Epithelial cell of proximal tubule (primary cell): ENCODE data around the gene CALCOCO2. TPM values are rescaled to one million over a fixed set of nuclear protein-coding genes. Genes with fewer than 3 reads are reported as not detected.
"Not testable (repeated sequence)": the region's sequence is repeated elsewhere in the genome, so short reads cannot be mapped to it uniquely, and the experiment has no call there.

Source experiments
- DNase-seq: peaks from one replicate; pipeline ENCODE4 v3.0.0-alpha.2; 2011; ENCODE audit warnings: low read depth
- H3K4me3 ChIP-seq: 2 replicates; pipeline ENCODE4 v1.5.1; 2011; ENCODE audit warnings: low read depth, mild to moderate bottlenecking, low read length
- CTCF ChIP-seq: conservative IDR thresholded peaks from 2 replicates; pipeline ENCODE4 v1.5.1; 2012; ENCODE audit warnings: low read depth, mild to moderate bottlenecking, low read length
- total RNA-seq: library from RNA; depleted of rRNA; stranded (reverse); fragments of >200 nt; gene quantifications from 2 replicates; pipeline ENCODE4 v1.2.3, GENCODE V29; 2015

Gene CALCOCO2
- total RNA-seq, 1 donor from 2014 or later: 24.8 TPM

- H3K4me3 ChIP-seq: peak overlapping the region; percentile 53
- TF ChIP-seq CTCF: no peak
- no peak for DNase-seq
These were observed 14.4 kb upstream of the CALCOCO2 start for GRCh38 chr17:48816438-48816773.

DNA sequence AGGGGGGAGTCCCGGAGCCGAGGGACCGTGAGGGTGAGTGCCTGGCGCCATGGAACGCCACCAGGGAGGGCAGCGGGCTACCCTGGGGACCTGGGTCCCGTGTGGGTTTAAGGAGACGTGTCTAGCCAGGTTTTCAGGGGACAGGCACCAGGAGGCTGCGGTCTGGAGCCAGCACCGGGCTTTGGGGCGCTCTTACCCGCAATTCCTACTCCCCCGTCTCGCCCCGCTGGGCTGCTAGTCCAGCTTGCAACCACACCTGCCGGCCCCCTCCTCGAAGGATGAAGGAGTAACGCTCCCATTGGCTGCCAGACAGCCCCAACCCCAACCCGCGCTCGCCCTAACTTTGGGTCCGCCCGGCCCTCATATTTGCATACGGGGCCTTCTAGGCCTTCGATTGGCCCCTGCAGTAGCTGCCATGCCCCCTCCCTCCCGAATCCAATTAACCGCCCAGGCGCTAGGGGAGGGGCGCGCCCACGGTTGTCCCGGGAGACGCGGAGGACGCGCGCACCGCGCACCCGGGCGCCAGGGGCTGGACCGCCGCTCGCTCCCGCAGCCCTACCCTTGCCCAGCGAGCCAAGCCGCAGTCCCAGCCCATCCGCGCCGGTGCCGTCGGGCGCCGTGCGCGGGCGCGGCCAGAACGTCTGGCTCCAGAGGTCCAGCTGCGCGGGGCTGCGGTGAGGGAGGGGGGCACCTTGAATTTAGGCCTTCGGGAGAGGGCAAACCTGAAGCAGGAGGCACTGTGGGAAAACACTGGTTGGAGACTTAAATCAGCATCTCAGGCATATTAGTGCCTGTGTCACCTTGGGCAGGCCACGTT is 13.9 kb upstream of the CALCOCO2 start, which contains the start of gene TTLL6:
TSS of gene TTLL6 (minus strand) at position 456 of the 817 bp plus-strand sequence. CDS start at position 299, 157 bp downstream.
- H3K4me3 ChIP-seq: peak within 1 kb of the TSS; percentile 53
- no peak for TF ChIP-seq CTCF
- no peak for DNase-seq

DNA sequence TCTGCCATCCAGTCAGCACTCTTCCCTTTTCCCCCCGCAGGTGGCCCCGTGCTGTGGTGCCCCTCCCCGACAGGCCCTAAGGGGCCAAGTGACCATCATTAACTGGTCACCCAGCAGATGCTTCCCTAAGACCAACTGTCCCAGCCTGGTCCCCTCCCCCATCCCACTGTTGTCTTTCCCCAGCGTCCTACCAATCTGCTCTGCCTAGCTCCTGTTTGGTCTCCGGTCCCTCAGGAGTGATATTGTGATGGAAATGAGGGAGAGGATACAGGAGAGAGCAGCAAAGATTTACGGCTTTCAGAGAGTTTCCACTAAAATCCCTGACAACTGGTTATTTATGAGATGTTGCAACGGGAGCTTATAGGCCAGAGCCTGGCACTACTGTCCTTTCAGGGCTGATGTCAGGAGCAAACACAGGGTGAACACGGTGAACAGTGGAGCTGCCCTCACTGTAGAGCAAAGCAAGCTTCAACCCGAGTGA is 12.4 kb upstream of the CALCOCO2 start:
- no peak for TF ChIP-seq CTCF

DNA sequence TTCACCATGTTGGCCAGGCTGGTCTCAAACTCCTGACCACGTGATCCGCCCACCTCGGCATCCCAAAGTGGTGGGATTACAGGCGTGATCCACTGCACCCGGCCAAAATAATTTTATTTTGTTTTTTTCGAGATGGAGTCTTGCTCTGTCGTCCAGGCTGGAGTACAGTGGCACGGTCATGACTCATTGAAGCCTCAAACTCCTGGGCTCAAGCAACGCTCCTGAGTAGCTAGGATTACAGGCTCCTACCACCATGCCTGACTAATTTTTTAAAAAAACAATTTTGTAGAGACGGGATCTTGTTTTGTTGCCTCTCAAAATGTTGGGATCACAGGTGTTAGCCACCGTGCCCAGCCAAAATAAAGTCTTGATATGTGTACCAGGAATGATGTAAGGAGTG is 11.4 kb upstream of the CALCOCO2 start:
- TF ChIP-seq CTCF: no peak
- no peak for DNase-seq
- H3K4me3 ChIP-seq: no peak overlapping the region

More for the DNA sequence above, 12.4 kb upstream of the CALCOCO2 start:
- no peak for DNase-seq
- H3K4me3 ChIP-seq: no peak overlapping the region

DNA sequence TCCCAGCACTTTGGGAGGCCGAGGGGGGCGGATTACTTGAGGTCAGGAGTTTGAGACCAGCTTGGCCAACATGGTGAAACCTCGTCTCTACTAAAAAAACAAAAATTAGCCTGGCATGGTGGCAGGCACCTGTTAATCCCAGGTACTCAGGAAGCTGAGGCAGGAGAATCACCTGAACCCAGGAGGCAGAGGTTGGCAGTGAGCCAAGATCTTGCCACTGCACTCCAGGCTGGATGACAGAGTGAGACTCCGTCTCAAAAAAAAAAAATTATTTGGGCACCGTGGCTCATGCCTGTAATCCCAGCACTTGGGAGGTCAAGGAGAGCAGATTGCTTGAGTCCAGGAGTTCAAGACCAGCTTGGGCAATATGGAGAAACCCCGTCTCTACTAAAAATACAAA is 9.9 kb upstream of the CALCOCO2 start:
- not testable (repeated sequence) for DNase-seq, H3K4me3 ChIP-seq

DNA sequence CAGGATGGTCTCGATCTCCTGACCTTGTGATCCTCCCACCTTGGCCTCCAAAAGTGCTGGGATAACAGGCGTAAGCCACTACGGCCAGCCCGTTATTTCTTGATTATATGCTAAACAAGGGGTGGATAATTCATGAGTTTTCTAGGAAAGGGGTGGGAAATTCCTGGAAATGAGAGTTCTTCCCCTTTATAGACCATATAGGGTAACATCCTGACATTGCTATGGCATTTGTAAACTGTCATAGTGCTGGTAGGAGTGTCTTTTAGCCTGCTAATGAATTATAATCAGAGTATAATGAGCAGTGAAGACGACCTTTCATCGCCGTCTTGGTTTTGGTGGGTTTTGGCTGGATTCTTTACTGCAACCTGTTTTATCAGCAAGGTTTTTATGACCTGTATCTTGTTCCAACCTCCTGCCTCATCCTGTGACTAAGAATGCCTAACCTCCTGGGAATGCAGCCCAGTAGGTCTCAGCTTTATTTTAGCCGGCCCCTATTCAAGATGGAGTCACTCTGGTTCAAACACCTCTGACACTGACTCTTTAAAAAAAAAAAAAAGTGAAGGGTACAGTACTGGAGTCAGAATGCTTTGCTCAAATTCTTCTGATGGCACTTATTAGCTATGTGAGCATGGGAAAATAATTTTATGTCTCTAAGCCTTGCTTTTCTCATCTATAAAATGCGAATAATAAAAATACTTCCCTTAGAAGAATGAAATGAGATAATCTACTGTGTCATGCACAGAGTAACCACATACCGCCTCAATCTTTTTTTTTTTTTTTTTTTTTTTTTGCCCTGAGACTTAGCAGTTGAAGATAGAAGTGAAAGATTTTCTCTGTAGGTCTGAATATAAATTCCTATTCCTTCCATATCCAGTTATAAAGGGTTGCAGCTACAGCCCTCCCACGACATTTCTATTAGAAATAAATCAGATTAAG is 5.1 kb upstream of the CALCOCO2 start:
- no peak for DNase-seq
- no peak overlapping the region for H3K4me3 ChIP-seq
- no peak for TF ChIP-seq CTCF

DNA sequence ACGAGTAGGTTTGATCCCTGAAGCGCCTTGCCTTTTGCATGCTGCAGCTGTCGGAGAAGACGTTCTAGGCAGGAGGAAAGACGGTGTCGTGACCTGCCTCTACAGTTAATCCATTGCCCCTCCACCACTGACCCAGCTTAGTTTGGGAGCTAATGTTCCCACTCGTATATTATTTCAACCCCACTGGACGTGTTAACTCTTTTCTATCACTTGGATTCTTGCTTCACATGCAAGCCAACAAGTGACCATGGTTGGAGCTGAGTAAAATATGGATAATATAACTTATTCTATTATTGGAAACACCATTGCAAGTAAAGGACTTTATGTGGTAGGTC is 681 bp downstream of the CALCOCO2 start:
- no peak for TF ChIP-seq CTCF
- DNase-seq: no peak
- H3K4me3 ChIP-seq: peak overlapping the region; percentile 78
